ENCODE results near the gene FAM149B1.

FAM149B1 gene

DNA sequence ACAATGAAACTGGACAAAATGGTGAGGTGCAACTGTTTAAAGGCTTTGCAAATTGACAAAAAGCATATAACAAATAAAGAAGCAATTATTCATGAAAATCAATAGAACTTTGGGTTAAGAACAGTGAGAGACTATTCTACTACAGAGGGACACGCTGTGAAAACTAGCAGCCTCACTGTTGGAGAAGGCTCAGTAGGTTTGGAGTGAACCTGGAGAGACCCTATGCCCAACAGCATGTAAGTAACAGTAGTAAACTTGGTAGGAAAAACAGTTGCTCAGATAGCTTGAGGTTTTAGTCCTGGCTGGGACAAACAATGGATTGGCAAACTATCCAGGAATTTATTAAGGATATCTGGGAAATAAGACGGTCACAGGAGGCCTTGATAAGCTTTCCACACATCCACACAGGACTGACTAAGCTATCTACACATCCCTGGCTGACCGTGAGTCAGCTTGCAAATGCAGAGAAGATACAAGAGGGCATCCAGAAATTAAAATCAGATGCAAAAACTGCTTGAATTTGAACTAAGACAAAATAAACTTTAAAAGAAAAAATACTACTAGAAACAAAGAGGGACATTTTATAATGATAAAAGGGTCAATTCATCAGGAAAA is 15.9 kb downstream of the FAM149B1 start:
- no peaks in the 10 kb centered on the region for H3K4me1 ChIP-seq (ENCODE audit: control insufficient read depth, insufficient read depth, low read length)
- peaks cover 5% of the 10 kb centered on the region for H3K36me3 ChIP-seq (ENCODE audit: control insufficient read depth, insufficient read depth, low read length)
- no peaks in the 10 kb centered on the region for H3K9me3 ChIP-seq (ENCODE audit: control insufficient read depth, low read length)
- no peaks in the 10 kb centered on the region for H3K27me3 ChIP-seq (ENCODE audit: control insufficient read depth, insufficient read depth, low read length)
- H3K9ac ChIP-seq (ENCODE audit: low read length) = no peak overlapping the region
- no peak overlapping the region for H3K4me3 ChIP-seq (ENCODE audit: low read length)

DNA sequence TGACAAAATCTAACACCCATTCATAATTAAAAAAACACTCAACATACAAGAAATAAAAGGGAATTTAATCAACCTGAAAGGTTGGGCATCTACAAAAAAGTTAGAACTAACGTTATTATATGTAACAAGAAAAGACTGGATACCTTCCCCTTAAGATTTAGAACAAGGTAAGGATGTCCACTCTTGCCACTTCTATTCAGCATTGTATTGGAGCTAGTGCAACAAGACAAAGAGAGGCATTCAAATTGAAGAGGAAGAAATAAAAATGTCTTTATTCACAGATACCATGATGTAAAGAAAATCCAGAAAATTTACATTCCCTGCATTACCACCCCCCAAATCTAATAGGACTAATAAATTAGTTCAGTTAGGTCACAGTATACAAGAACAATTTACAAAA is 18.3 kb downstream of the FAM149B1 start:
- Histone ChIP-seq H3K9me3 (ENCODE audit: control insufficient read depth, low read length) (no peaks in the 10 kb centered on the region), H3K36me3 (ENCODE audit: control insufficient read depth, insufficient read depth, low read length) (peaks cover 5% of the 10 kb centered on the region), H3K9ac (ENCODE audit: low read length) (no peak overlapping the region), H3K27me3 (ENCODE audit: control insufficient read depth, insufficient read depth, low read length) (no peaks in the 10 kb centered on the region), H3K4me1 (ENCODE audit: control insufficient read depth, insufficient read depth, low read length) (no peaks in the 10 kb centered on the region), H3K4me3 (ENCODE audit: low read length) (no peak overlapping the region)

DNA sequence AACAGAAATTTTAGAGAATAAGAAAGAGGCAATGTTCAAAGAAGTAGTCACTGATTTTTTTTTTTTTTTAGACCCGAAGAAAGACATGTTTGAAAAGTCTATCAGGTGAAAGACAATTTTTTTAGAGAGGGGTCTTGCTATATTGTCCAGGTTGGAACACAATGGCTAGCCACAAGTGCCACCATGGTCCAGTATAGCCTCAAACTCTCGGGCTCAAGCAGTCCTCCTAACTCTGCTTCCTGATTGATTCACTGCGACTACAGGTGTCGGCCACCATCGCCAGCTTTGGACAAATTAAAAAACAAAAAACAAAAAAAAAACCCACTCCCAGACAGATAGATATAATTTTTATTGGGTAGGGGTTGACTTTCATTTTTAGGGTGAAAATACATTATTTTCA is 22.3 kb downstream of the FAM149B1 start:
- H3K9me3 ChIP-seq (ENCODE audit: control insufficient read depth, low read length) = no peaks in the 10 kb centered on the region
- no peaks in the 10 kb centered on the region for H3K36me3 ChIP-seq (ENCODE audit: control insufficient read depth, insufficient read depth, low read length)
- H3K4me1 ChIP-seq (ENCODE audit: control insufficient read depth, insufficient read depth, low read length) = no peaks in the 10 kb centered on the region
- no peaks in the 10 kb centered on the region for H3K27me3 ChIP-seq (ENCODE audit: control insufficient read depth, insufficient read depth, low read length)
- no peak overlapping the region for H3K9ac ChIP-seq (ENCODE audit: low read length)
- H3K4me3 ChIP-seq (ENCODE audit: low read length) = no peak overlapping the region

DNA sequence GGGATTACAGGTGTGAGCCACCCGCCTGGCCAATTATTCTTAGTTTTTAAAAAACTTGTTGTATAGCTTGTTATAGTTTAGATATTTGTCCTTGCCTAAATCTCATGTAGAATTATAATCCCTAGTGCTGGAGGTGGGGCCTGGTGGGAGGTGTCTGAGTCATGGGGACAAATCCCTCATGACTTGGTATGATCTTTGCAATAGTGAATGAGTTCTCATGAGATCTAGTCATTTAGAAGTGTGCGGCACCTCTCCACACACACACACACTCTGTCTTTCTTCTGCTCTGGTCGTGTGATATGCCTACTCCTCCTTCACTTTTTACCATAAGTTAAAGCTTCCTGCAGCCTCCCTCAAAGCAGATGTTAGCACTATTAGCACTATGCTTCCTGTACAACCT is 37.2 kb downstream of the FAM149B1 start:
- no peak overlapping the region for H3K9ac ChIP-seq (ENCODE audit: low read length)

DNA sequence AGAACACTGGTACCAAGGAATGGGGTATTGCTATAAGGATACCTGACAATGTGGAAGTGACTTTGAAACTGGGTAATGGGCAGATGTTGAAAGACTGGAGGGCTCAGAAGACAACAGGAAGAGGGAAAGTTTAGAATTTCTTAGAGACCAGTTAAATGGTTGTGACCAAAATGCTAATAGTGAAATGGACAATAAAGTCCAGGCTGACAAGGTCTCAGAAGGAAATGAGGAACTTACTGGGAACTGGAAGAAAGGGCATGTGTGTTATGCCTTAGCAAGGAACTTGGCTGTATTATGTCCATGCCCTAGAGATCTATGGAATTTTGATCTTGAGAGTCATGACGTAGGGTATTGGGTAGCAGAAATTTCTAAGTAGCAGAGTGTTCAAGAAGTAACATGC is 38.0 kb downstream of the FAM149B1 start:
- Histone ChIP-seq H3K4me3 (ENCODE audit: low read length) (no peak overlapping the region), H3K36me3 (ENCODE audit: control insufficient read depth, insufficient read depth, low read length) (no peaks in the 10 kb centered on the region), H3K4me1 (ENCODE audit: control insufficient read depth, insufficient read depth, low read length) (no peaks in the 10 kb centered on the region), H3K27me3 (ENCODE audit: control insufficient read depth, insufficient read depth, low read length) (no peaks in the 10 kb centered on the region), H3K9me3 (ENCODE audit: control insufficient read depth, low read length) (no peaks in the 10 kb centered on the region), H3K9ac (ENCODE audit: low read length) (no peak overlapping the region)

More for the DNA sequence above, 37.2 kb downstream of the FAM149B1 start:
- H3K36me3 ChIP-seq (ENCODE audit: control insufficient read depth, insufficient read depth, low read length) = no peaks in the 10 kb centered on the region
- no peaks in the 10 kb centered on the region for H3K4me1 ChIP-seq (ENCODE audit: control insufficient read depth, insufficient read depth, low read length)
- H3K9me3 ChIP-seq (ENCODE audit: control insufficient read depth, low read length) = no peaks in the 10 kb centered on the region
- H3K4me3 ChIP-seq (ENCODE audit: low read length) = no peak overlapping the region
- no peaks in the 10 kb centered on the region for H3K27me3 ChIP-seq (ENCODE audit: control insufficient read depth, insufficient read depth, low read length)

DNA sequence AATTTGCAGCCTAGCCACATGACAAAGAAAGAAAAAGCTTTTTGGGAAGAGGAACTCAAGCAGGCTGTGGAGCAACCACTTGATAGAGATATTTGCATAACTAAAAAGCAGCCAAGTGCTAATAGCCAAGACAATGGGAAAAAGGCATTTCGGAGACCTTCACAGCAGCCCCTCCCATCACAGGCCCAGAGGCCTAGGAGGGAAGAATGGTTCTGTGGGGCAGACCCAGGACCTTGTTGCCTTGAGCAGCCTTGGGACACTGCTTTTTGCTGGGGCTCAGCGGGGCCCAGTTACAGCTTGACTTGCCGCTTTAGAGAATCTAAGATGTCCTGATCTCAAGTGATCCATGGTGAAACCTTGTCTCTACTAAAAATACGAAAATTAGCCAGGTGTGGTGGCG is 38.5 kb downstream of the FAM149B1 start:
- H3K9ac ChIP-seq (ENCODE audit: low read length) = no peak overlapping the region
- no peaks in the 10 kb centered on the region for H3K27me3 ChIP-seq (ENCODE audit: control insufficient read depth, insufficient read depth, low read length)
- H3K9me3 ChIP-seq (ENCODE audit: control insufficient read depth, low read length) = no peaks in the 10 kb centered on the region
- no peaks in the 10 kb centered on the region for H3K4me1 ChIP-seq (ENCODE audit: control insufficient read depth, insufficient read depth, low read length)
- no peak overlapping the region for H3K4me3 ChIP-seq (ENCODE audit: low read length)
- no peaks in the 10 kb centered on the region for H3K36me3 ChIP-seq (ENCODE audit: control insufficient read depth, insufficient read depth, low read length)

DNA sequence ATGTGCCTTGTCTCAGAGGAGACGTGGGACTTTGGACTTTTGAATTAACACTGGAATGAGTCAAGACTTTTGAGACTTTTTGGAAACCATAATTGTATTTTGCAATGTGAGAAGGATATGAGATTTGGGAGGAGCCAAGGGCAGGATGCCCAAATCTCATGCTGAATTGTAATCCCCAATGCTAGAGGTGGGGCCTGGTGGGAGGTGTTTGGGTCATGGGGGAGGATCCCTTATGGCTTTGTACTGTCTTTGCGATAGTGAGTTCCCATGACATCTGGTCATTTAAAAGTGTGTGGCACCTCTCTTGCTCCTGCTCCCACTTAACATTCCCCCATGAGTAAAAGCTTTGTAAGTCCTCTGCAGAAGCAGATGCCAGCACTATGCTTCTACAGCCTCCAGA is 40.0 kb downstream of the FAM149B1 start:
- Histone ChIP-seq H3K9ac (ENCODE audit: low read length) (no peak overlapping the region), H3K36me3 (ENCODE audit: control insufficient read depth, insufficient read depth, low read length) (no peaks in the 10 kb centered on the region), H3K4me3 (ENCODE audit: low read length) (no peak overlapping the region)

DNA sequence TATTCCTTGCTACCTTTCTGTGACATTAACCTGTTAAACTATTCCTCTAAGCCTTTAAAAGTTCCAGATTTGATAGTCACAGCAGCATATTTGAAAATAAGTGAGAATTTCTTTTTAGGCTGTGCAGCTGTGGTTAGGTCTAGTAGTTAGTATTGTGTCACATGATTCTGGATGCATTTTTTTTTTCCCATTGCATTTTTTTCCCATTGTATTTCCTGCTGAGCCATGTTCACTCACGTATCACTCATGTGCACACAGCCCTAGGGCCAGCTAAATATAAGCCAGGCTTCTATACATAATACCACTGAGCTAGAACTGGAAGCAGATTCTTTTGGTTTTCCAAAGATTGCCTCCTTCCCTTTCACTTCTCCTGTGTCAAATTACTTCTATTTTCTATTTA is 41.8 kb downstream of the FAM149B1 start:
- Histone ChIP-seq H3K36me3 (ENCODE audit: control insufficient read depth, insufficient read depth, low read length) (no peaks in the 10 kb centered on the region), H3K9me3 (ENCODE audit: control insufficient read depth, low read length) (no peaks in the 10 kb centered on the region), H3K9ac (ENCODE audit: low read length) (no peak overlapping the region), H3K4me1 (ENCODE audit: control insufficient read depth, insufficient read depth, low read length) (no peaks in the 10 kb centered on the region), H3K27me3 (ENCODE audit: control insufficient read depth, insufficient read depth, low read length) (no peaks in the 10 kb centered on the region), H3K4me3 (ENCODE audit: low read length) (no peak overlapping the region)

More for the DNA sequence above, 40.0 kb downstream of the FAM149B1 start:
- no peaks in the 10 kb centered on the region for H3K9me3 ChIP-seq (ENCODE audit: control insufficient read depth, low read length)
- H3K4me1 ChIP-seq (ENCODE audit: control insufficient read depth, insufficient read depth, low read length) = no peaks in the 10 kb centered on the region
- no peaks in the 10 kb centered on the region for H3K27me3 ChIP-seq (ENCODE audit: control insufficient read depth, insufficient read depth, low read length)

DNA sequence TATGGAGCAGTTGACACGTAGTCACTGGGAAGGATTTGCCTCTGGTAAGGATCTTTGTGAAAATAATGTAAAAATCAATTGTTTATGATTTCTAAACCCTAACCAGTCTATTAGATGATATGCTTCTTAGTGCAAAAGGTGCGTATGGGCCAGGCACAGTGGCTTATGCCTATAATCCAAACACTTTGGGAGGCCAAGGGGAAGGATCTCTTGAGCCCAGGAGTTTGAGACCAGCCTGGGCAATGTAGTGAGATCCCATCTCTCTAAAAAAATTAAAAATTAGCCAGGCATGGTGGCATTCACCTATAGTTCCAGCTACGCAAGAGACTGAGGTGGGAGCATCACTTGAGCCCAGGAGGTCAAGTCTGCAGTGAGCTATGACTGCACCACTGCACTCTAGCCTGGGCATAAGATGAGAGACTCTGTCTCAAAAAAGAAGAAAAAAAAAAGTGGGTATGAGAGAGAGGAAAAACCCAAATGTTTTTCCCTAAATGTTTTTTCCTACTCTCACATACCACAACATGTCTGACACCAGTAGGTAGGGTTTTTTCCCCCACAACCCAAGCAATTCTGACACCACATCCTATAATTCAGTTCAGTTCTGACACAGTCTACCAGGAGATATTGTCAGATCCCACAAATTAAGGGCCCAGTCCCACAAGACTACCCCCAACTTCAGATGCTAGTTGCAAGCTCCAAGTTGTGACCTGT is 42.6 kb downstream of the FAM149B1 start:
- Histone ChIP-seq H3K4me3 (ENCODE audit: low read length) (no peak overlapping the region), H3K9me3 (ENCODE audit: control insufficient read depth, low read length) (no peaks in the 10 kb centered on the region), H3K9ac (ENCODE audit: low read length) (no peak overlapping the region), H3K36me3 (ENCODE audit: control insufficient read depth, insufficient read depth, low read length) (no peaks in the 10 kb centered on the region), H3K27me3 (ENCODE audit: control insufficient read depth, insufficient read depth, low read length) (no peaks in the 10 kb centered on the region), H3K4me1 (ENCODE audit: control insufficient read depth, insufficient read depth, low read length) (no peaks in the 10 kb centered on the region)

DNA sequence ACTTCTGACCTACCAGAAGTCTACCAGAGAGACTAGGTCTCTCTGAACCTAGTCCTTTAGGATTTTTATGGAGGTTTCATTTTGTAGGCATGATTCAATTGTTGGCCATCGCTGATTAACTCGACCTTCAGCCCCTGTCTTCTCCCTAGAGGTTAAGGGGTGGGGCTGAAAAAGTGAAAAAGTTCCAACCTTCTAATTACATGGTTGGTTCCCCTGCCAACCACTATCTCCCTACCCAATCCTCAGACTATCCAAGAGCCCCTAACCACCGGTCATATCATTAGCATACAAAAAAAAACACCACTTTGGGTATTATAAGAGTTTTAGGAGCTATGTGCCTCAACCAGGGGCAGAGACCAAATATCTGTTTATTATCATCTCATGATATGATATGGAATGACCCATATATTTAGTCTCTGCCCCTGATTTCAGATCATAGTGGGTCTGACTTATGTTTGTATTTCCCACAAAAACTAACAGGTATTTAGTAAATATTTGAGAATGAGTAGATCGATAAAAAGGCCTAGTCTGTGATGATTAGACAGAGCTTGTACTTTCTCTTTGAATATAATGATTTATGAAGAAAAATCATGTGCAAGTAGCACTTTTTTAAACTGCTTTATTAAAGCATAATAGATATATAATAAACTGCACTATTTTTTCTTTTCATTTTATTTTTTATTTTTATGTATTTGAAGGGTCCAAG is 43.3 kb downstream of the FAM149B1 start:
- H3K4me1 ChIP-seq (ENCODE audit: control insufficient read depth, insufficient read depth, low read length) = no peaks in the 10 kb centered on the region
- H3K9me3 ChIP-seq (ENCODE audit: control insufficient read depth, low read length) = no peaks in the 10 kb centered on the region
- no peak overlapping the region for H3K9ac ChIP-seq (ENCODE audit: low read length)
- no peaks in the 10 kb centered on the region for H3K27me3 ChIP-seq (ENCODE audit: control insufficient read depth, insufficient read depth, low read length)
- no peak overlapping the region for H3K4me3 ChIP-seq (ENCODE audit: low read length)
- no peaks in the 10 kb centered on the region for H3K36me3 ChIP-seq (ENCODE audit: control insufficient read depth, insufficient read depth, low read length)

DNA sequence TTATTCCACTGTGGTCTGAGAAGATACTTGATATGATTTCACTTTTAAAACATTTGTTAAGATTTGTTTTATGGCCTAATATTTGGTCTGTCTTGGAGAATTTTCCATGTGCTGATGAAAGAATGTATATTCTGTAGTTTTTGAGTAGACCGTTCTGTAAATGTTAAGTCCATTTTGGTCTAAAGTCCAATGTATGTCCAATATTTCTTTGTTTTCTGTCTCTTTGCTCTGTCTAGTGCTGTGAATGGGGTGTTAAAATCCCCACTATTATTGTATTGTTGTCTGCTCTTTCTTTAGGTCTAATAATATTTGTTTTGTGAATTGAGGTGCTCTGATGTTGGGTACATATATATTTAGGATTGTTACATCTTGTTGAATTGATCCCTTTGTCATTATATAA is 47.8 kb downstream of the FAM149B1 start:
- no peak overlapping the region for H3K9ac ChIP-seq (ENCODE audit: low read length)
- H3K4me1 ChIP-seq (ENCODE audit: control insufficient read depth, insufficient read depth, low read length) = no peaks in the 10 kb centered on the region
- no peaks in the 10 kb centered on the region for H3K27me3 ChIP-seq (ENCODE audit: control insufficient read depth, insufficient read depth, low read length)
- H3K36me3 ChIP-seq (ENCODE audit: control insufficient read depth, insufficient read depth, low read length) = no peaks in the 10 kb centered on the region
- H3K9me3 ChIP-seq (ENCODE audit: control insufficient read depth, low read length) = no peaks in the 10 kb centered on the region
- no peak overlapping the region for H3K4me3 ChIP-seq (ENCODE audit: low read length)

DNA sequence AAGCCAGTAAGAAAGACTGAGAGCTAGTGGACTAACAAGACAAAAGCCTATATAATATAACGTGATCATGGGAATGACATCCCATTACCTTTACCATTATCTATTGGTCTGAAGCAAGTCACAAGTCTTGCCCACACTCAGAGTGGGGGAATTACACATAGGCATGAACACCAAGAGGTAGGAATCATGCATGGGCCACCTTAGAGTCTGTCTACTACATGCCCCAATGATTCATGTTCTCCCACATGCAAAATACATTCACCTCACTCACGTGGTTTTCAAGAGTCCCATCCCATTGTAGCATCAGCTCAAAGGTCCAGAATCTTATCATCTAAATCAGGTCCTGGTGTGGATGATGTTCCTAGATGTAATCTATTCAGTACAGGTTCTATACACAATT is 49.7 kb downstream of the FAM149B1 start:
- Histone ChIP-seq H3K9ac (ENCODE audit: low read length) (no peak overlapping the region), H3K9me3 (ENCODE audit: control insufficient read depth, low read length) (no peaks in the 10 kb centered on the region), H3K27me3 (ENCODE audit: control insufficient read depth, insufficient read depth, low read length) (no peaks in the 10 kb centered on the region), H3K36me3 (ENCODE audit: control insufficient read depth, insufficient read depth, low read length) (no peaks in the 10 kb centered on the region), H3K4me3 (ENCODE audit: low read length) (no peak overlapping the region), H3K4me1 (ENCODE audit: control insufficient read depth, insufficient read depth, low read length) (no peaks in the 10 kb centered on the region)
